Smooth muscle cell (in vitro differentiated cells): ENCODE results near the gene TANC1. TPM values are rescaled to one million over a fixed set of nuclear protein-coding genes. Genes with fewer than 3 reads are reported as not detected.

Source experiments
- DNase-seq: peaks from one replicate; lab custom pipeline; 2025; ENCODE audit not compliant: unreplicated experiment; lab: John Stamatoyannopoulos, UW
- H2AFZ ChIP-seq: fragments of 200-600 bp; sonication (generic); 2 replicates; pipeline ENCODE4 v1.6.0; 2016; ENCODE audit warnings: antibody characterized with exemption, low read depth, mild to moderate bottlenecking
- H3F3A ChIP-seq: fragments of 200-600 bp; sonication (generic); 2 replicates; pipeline ENCODE4 v1.6.0; 2017; ENCODE audit warnings: antibody characterized with exemption, low read depth
- H3K27ac ChIP-seq: fragments of 200-600 bp; sonication (generic); 2 replicates; pipeline ENCODE4 v1.5.1; 2016; ENCODE audit warnings: low read depth, mild to moderate bottlenecking
- H3K27me3 ChIP-seq: fragments of 200-600 bp; sonication (generic); 2 replicates; pipeline ENCODE4 v1.6.1; 2016; ENCODE audit warnings: low read depth, mild to moderate bottlenecking
- H3K36me3 ChIP-seq: fragments of 200-600 bp; sonication (generic); 2 replicates; pipeline ENCODE4 v1.5.1; 2016; ENCODE audit warnings: low read depth
- H3K4me1 ChIP-seq: fragments of 200-600 bp; sonication (generic); 2 replicates; pipeline ENCODE4 v1.5.1; 2016; ENCODE audit warnings: low read depth
- H3K4me2 ChIP-seq: fragments of 200-600 bp; sonication (generic); 2 replicates; pipeline ENCODE4 v1.6.0; 2016; ENCODE audit warnings: mild to moderate bottlenecking
- H3K4me3 ChIP-seq: fragments of 200-600 bp; sonication (generic); 2 replicates; pipeline ENCODE4 v1.5.1; 2016; ENCODE audit warnings: mild to moderate bottlenecking
- H3K79me2 ChIP-seq: fragments of 200-600 bp; sonication (generic); 2 replicates; pipeline ENCODE4 v1.6.0; 2016; ENCODE audit warnings: low read depth, mild to moderate bottlenecking
- H3K9ac ChIP-seq: fragments of 200-600 bp; sonication (generic); 2 replicates; pipeline ENCODE4 v1.6.0; 2016; ENCODE audit warnings: low read depth
- H3K9me3 ChIP-seq: fragments of 200-600 bp; sonication (generic); replicated peaks from 2 replicates; pipeline ENCODE4 v1.5.1; 2016; ENCODE audit warnings: low read depth
- H4K20me1 ChIP-seq: fragments of 200-600 bp; sonication (generic); 2 replicates; pipeline ENCODE4 v1.6.0; 2016; ENCODE audit warnings: low read depth
- CTCF ChIP-seq: fragments of 200-600 bp; sonication (generic); IDR thresholded peaks from 2 replicates; pipeline ENCODE4 v1.5.1; 2017; ENCODE audit warnings: borderline replicate concordance, mild to moderate bottlenecking, antibody characterized with exemption; ENCODE audit not compliant: insufficient read depth, poor library complexity, severe bottlenecking
- WGBS: methylation state at CpG from one replicate; pipeline ENCODE4 v1.1.7; 2016; ENCODE audit warnings: low lambda C conversion rate; 5-methylcytosine and 5-hydroxymethylcytosine counted together
- polyA plus RNA-seq: library from polyadenylated mRNA; unstranded; fragments of >200 nt; fragmentation: Nextera tagmentation; extraction: Ambion mirVana; gene quantifications from 2 replicates; pipeline ENCODE4 v1.2.1, GENCODE V29; 2016
- total RNA-seq: library from RNA; depleted of rRNA; stranded (reverse); fragments of >200 nt; gene quantifications from 2 replicates; pipeline ENCODE4 v1.2.3, GENCODE V29; 2014

Gene TANC1
- total and polyA plus RNA-seq, 2 experiments from 2014 or later: 9.1 to 30.8 TPM

- Histone ChIP-seq H3K27me3 (no peaks in the 10 kb centered on the region), H3K79me2 (peaks cover 9% of the 10 kb centered on the region), H3K36me3 (no peaks in the 10 kb centered on the region), H3K27ac (no peak overlapping the region), H3K4me2 (peak overlapping the region; percentile 48), H3K4me1 (peaks cover 5% of the 10 kb centered on the region), H3F3A (no peaks in the 10 kb centered on the region), H3K9me3 (no peaks in the 10 kb centered on the region), H3K9ac (no peak overlapping the region), H3K4me3 (no peak overlapping the region), H4K20me1 (peaks cover 9% of the 10 kb centered on the region), H2AFZ (no peak overlapping the region)
- DNase-seq: no peak
- 43% methylated on average over 5 of the region's 5 CpGs for WGBS
- TF ChIP-seq CTCF: no peak
These were observed 137.7 kb downstream of the TANC1 start for GRCh38 chr2:159106109-159106508.

DNA sequence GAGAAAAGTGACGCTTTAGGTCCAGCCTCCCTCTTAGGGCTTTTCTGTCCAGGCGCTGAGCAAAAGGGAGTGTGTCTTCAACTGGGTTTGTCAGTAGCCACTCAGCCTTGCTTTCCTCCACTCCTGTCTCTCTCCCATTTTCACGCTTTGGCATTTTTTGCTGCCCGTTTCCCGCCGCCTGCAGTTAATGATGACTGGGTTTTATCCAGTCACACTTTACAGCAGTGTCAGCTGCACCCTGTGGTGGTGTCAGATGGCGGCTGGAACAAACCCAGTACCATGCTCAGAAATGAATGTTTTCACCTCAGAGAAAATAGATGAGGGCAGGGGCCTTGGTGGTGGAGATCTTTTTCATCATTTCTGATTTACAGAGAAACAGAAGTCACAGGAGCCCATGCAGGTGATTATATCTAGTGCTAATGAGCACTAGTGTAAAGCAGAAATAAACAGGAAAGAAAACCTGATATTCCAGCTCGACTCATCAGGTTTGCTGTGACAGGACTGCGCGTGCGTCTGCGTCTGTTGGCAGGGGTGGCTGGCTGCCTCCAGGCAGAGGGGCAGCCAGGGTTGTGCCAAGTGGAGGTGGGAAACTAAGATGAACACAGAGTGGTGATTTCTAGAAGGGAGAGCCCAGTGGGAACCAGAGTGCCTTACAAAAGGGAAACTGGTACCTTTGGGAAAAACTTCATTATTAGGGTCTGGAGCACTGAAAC, 139.9 kb downstream of the TANC1 start:
- DNase-seq: no peak
- Histone ChIP-seq H3K4me1 (peaks cover 5% of the 10 kb centered on the region), H2AFZ (no peak overlapping the region), H3K27ac (no peak overlapping the region), H3K9me3 (no peaks in the 10 kb centered on the region), H4K20me1 (peaks cover 14% of the 10 kb centered on the region), H3K79me2 (peaks cover 4% of the 10 kb centered on the region), H3F3A (no peaks in the 10 kb centered on the region), H3K4me2 (peak overlapping the region; percentile 23), H3K4me3 (no peak overlapping the region), H3K27me3 (no peaks in the 10 kb centered on the region), H3K36me3 (no peaks in the 10 kb centered on the region), H3K9ac (no peak overlapping the region)
- WGBS: 40% methylated on average over 12 of the region's 12 CpGs
- TF ChIP-seq CTCF: no peak

DNA sequence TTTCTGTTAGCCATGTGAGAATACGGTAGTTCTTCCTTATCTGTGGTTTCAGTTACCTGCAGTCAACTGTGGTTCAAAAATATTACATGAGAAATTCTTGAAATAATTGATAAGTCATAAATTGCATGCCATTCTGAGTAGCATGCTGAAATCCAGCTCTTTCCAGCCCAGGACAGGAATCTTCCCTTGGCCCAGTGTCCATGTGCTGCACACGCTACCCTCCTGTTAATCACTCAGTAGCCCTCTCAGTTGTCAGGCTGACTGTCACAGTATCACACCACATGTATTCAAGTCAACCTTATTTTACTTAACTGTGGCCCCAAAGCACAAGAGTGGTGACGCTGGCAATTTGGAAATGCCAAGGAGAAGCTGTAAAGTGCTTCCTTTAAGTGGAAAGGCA, 141.1 kb downstream of the TANC1 start:
- no peak overlapping the region for H3K4me3 ChIP-seq
- H4K20me1 ChIP-seq: peaks cover 14% of the 10 kb centered on the region
- WGBS: 92% methylated on average over 3 of the region's 3 CpGs
- peaks cover 5% of the 10 kb centered on the region for H3K4me1 ChIP-seq
- TF ChIP-seq CTCF: no peak
- H3F3A ChIP-seq: no peaks in the 10 kb centered on the region
- no peak overlapping the region for H3K4me2 ChIP-seq
- peaks cover 10% of the 10 kb centered on the region for H3K79me2 ChIP-seq
- no peak overlapping the region for H3K27ac ChIP-seq
- no peaks in the 10 kb centered on the region for H3K36me3 ChIP-seq
- H3K9ac ChIP-seq: no peak overlapping the region
- no peak for DNase-seq
- H2AFZ ChIP-seq: no peak overlapping the region
- H3K9me3 ChIP-seq: no peaks in the 10 kb centered on the region
- no peaks in the 10 kb centered on the region for H3K27me3 ChIP-seq

- Histone ChIP-seq H3K4me1 (peaks cover 4% of the 10 kb centered on the region), H3K4me3 (no peak overlapping the region), H3K27me3 (no peaks in the 10 kb centered on the region), H2AFZ (no peak overlapping the region), H3K27ac (no peak overlapping the region), H3K9ac (no peak overlapping the region), H3K36me3 (no peaks in the 10 kb centered on the region), H3K79me2 (peaks cover 11% of the 10 kb centered on the region), H3F3A (no peaks in the 10 kb centered on the region), H3K9me3 (no peaks in the 10 kb centered on the region), H3K4me2 (no peak overlapping the region), H4K20me1 (peaks cover 14% of the 10 kb centered on the region)
- no peak for DNase-seq
- no peak for TF ChIP-seq CTCF
- 89% methylated on average over 2 of the region's 2 CpGs for WGBS
These were observed 142.3 kb downstream of the TANC1 start for GRCh38 chr2:159110784-159111183.
